ENCODE results near the gene ZNF668.
A peak's percentile ranks its signal among the peaks of the same experiment; 100 is the strongest.

The ZNF668 gene

DNA sequence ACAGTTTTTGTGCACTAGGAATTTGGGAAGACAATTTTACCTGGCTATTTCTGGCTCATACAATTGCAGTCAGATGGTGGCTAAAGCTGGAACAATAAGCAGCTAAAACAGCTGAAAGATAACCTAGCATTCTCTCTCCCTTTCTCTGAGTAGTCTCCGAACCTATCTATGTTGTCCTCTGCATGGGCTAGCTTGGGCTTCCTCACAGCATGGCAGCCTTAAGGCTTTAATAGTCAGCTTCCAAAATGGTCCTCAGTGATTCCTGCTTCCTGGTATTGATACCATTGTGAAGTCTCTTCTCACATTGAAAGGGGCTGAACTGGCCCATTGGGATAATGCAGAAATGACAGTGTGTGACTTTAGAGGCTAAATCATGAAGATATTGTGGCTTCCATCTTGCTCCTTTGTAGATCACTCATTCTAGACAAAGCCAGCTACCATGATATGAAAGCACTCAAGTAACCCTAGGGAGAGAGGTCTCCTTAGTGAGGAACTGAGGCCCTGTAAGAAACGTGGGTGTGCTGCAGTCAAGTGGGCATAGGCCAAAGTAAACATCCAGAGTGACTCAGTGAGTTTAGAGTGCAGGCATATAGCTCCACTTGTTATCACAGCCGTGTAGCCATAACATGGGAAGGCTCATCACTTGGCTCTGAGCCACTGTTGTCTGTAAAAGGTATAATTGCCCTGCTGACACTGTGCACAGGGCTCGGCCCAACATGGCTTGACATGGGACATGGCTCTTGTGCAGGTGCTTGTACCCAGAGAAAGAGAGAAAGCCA lies 26.0 kb upstream of the ZNF668 start:
- H3K4me3 ChIP-seq (replicated peaks; ENCODE audit: low read depth, low read length), result no peak overlapping the region
- no peak for DNase-seq (ENCODE audit: extremely low read depth, low read depth)
- TF ChIP-seq, protein P1, sequence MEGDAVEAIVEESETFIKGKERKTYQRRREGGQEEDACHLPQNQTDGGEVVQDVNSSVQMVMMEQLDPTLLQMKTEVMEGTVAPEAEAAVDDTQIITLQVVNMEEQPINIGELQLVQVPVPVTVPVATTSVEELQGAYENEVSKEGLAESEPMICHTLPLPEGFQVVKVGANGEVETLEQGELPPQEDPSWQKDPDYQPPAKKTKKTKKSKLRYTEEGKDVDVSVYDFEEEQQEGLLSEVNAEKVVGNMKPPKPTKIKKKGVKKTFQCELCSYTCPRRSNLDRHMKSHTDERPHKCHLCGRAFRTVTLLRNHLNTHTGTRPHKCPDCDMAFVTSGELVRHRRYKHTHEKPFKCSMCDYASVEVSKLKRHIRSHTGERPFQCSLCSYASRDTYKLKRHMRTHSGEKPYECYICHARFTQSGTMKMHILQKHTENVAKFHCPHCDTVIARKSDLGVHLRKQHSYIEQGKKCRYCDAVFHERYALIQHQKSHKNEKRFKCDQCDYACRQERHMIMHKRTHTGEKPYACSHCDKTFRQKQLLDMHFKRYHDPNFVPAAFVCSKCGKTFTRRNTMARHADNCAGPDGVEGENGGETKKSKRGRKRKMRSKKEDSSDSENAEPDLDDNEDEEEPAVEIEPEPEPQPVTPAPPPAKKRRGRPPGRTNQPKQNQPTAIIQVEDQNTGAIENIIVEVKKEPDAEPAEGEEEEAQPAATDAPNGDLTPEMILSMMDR (IDR thresholded peaks at IDR 0.05; ENCODE audit: low read depth, low read length, missing control alignments), result no peak

DNA sequence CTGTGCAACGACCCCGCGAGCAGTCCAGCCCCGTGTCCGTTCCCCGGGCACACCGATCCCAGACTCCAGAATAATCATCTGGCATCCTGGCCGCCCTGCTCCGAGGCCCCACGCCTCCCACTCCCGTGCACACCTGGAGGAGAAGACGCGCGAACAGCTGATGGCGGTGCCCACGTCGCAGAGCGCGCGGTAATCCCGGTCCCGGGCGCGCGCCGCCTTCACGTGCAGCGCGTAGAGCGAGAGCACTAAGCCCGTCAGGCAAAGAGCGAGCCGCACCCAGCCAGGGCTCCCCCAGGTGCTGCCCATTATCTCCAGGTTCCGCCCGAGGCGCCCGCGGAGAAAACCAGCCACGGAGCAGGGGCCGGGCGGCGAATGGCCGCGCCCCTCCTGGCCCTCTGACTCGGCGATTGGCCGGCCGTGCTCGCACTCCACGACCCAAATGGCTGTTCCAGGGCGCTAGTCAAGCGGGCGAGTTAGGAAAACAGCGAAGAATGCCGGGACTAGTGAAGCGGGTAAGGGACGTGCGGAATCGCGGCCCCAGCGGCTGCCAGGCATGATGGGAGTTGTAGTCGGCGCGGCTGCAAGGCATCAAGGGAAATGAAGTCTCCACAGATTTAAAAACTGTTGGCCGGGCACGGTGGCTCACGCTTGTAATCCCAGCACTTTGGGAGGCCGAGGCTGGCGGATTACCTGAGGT lies 20.5 kb upstream of the ZNF668 start, which contains the start of gene VKORC1:
VKORC1 (minus strand) TSS at position 374 of the 697 bp plus-strand sequence; CDS start at position 306, 68 bp downstream.
- DNase-seq (ENCODE audit: extremely low read depth, low read depth), result peak; percentile 95
- peak within 1 kb of the TSS; percentile 95 for H3K4me3 ChIP-seq (replicated peaks; ENCODE audit: low read depth, low read length)
- TF ChIP-seq, protein P1 (IDR thresholded peaks at IDR 0.05; ENCODE audit: low read depth, low read length, missing control alignments), result no peak

DNA sequence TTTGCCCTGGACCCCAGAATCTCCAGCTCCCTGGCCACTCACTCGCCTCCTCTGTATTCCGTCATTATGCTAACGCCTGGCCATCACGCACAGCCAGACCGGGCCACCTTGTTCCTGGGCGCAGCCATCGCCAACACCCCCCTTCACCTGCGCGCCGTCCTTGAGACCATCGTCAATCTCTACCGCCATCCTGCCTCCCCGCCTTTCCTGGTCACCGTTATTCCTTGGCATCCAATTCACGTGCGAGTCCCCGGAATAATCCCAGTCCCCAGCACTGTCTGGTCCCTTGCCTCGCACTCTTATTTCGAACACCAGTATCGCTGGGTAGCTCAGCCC lies 20.0 kb upstream of the ZNF668 start:
- TF ChIP-seq, protein P1 (IDR thresholded peaks at IDR 0.05; ENCODE audit: low read depth, low read length, missing control alignments), result no peak
- peak overlapping the region; percentile 95 for H3K4me3 ChIP-seq (replicated peaks; ENCODE audit: low read depth, low read length)
- no peak for DNase-seq (ENCODE audit: extremely low read depth, low read depth)

DNA sequence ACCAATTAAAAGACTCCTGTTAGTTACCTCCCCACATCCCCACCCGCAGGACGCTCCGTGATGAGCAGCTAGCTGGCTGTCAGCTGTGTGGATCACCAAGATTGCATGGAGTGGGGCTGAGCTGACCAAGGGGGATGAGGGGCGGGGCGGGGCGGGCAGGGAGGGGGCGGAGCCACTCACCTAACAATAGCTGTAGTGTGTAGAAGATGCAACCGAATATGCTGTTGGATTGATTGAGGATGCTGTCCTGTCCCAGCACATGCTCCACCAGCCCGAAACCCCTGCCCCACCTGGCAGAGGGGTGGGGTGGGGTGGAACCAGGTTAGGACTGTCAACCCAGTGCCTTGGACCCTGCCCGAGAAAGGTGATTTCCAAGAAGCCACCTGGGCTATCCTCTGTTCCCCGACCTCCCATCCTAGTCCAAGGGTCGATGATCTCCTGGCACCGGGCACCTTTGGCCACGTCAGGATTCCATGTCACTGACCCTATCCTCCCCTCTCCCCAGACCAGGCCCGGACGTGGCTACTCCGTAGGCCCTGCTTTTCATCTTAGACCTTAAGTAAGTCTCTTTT lies 19.2 kb upstream of the ZNF668 start:
- no peak for DNase-seq (ENCODE audit: extremely low read depth, low read depth)
- TF ChIP-seq, protein P1 (IDR thresholded peaks at IDR 0.05; ENCODE audit: low read depth, low read length, missing control alignments), result no peak
- H3K4me3 ChIP-seq (replicated peaks; ENCODE audit: low read depth, low read length), result peak overlapping the region; percentile 95

DNA sequence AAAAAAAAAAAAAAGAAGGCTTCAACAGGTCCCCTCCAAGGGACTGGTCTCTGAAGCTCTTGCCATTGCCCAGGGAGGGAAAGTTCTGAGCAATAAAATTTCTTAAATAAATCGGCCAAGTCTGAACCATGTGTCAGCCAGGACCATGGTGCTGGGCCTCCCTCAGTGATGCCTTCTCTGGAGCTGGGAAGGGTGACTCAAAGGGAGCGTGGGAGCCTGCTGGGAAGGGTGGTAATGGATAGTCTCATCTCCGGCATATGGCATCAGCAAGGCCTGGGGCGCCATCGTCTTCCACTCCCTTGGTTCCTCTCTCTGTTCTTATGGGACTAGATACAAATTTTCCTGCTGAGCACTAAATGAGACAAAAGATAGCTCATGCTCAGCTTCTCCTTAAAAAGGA lies 18.3 kb upstream of the ZNF668 start:
- TF ChIP-seq, protein P1 (IDR thresholded peaks at IDR 0.05; ENCODE audit: low read depth, low read length, missing control alignments), result no peak
- H3K4me3 ChIP-seq (replicated peaks; ENCODE audit: low read depth, low read length), result peak overlapping the region; percentile 95
- DNase-seq (ENCODE audit: extremely low read depth, low read depth), result no peak

DNA sequence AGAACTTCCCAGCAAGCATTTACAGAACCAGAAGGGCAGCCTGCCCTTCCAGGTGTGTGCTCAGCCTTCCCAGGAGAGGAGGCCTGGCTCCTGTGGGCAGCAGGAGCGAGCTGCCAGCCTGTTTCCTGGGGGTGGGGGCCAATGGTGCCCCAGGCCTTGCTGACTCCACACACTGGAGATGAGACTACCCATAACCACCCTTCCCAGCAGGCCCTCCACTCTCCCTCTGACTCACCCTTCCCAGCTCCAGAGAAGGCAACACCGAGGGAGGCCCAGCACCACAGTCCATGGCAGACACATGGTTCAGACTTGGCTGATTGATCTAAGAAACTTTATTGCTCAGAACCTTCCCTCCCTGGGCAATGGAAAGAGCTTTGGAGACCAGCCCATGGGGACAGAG lies 16.5 kb upstream of the ZNF668 start:
- H3K4me3 ChIP-seq (replicated peaks; ENCODE audit: low read depth, low read length), result no peak overlapping the region
- DNase-seq (ENCODE audit: extremely low read depth, low read depth), result no peak
- TF ChIP-seq, protein P1 (IDR thresholded peaks at IDR 0.05; ENCODE audit: low read depth, low read length, missing control alignments), result no peak
